ENCODE measurements around the gene IGF2BP2.

- TF ChIP-seq, protein P1, sequence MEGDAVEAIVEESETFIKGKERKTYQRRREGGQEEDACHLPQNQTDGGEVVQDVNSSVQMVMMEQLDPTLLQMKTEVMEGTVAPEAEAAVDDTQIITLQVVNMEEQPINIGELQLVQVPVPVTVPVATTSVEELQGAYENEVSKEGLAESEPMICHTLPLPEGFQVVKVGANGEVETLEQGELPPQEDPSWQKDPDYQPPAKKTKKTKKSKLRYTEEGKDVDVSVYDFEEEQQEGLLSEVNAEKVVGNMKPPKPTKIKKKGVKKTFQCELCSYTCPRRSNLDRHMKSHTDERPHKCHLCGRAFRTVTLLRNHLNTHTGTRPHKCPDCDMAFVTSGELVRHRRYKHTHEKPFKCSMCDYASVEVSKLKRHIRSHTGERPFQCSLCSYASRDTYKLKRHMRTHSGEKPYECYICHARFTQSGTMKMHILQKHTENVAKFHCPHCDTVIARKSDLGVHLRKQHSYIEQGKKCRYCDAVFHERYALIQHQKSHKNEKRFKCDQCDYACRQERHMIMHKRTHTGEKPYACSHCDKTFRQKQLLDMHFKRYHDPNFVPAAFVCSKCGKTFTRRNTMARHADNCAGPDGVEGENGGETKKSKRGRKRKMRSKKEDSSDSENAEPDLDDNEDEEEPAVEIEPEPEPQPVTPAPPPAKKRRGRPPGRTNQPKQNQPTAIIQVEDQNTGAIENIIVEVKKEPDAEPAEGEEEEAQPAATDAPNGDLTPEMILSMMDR (conservative IDR thresholded peaks at IDR 0.05; ENCODE audit: low read depth, low read length), result no peak
- no peak for TF ChIP-seq EZH2 (IDR thresholded peaks at IDR 0.05; ENCODE audit: borderline replicate concordance, low read depth, low read length, poor library complexity, severe bottlenecking)
Measured at GRCh38 chr3:185843635-185844034, 18.8 kb upstream of the IGF2BP2 start.

All from A673 (cell line).